Globus pallidus (tissue), 1 donor: ENCODE measurements around the gene CCDC184.
"Not testable (repeated sequence)": the region's sequence is repeated elsewhere in the genome, so short reads cannot be mapped to it uniquely, and the experiment has no call there.

ENCODE experiments used
- DNase-seq: peaks from one replicate; pipeline ENCODE4 v3.0.0-alpha.2; 2015; ENCODE audit warnings: low spot score

The CCDC184 gene

DNA sequence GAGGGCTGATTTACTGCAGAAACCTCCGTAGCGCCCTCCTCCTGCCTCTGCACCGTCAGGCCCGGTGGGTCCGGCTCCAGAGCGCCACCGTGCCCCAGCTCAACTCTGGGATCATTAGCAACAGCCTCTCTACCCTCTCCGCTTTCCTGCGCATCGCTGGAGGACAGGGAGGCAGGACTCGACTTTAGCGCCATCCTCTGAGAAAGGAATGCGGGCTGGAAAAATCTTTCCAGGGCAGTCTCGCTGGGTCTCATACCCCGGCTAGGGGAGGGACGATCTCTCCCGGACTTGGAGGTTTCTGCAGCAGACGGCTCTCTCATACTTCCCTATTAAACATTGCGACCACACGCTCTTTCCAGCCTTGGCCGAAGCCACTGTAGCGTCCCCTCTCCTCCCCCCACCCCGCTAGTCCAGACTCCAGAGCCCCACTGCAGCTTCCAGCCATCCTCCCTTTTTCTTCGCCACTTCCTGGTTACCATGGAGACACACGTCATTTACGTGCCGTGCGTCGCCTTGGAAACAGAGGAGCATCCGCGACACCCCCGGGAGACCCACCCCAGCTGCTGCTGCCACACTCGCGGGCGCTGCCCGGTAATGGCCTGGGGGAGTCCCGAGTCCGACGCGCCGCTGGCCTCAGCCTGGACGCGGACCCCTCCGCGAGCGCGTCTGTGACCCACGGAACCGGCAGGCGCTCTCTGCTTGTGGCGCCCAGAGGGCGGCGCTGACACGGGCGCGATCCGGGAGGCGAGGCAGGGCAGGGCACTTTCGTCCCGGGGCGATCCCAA lies at the start of gene CCDC184:
Gene CCDC184 (plus strand): TSS at position 554 of the 785 bp plus-strand sequence. CDS start 479 bp downstream, outside the sequence.
- peak; percentile 81 for DNase-seq

DNA sequence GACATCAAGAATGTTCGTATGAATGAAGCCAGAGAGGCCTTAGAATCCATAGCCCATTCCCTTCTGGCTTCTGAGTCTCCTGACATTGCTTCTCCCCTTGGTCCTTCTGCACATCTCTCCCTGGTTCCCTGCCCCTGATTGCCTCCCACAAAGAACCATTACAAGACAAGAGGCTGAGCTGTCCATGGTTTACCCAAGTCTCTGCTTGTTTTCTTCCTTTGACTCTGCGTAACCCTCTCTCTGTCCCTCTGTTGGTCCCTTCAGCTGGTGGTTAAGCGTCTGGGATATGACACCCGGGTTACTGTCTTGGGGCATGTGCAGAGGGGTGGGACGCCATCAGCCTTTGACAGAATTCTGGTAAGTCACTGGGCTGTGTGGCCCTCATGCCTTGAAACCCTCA lies 48.4 kb upstream of the CCDC184 start:
- no peak for DNase-seq

DNA sequence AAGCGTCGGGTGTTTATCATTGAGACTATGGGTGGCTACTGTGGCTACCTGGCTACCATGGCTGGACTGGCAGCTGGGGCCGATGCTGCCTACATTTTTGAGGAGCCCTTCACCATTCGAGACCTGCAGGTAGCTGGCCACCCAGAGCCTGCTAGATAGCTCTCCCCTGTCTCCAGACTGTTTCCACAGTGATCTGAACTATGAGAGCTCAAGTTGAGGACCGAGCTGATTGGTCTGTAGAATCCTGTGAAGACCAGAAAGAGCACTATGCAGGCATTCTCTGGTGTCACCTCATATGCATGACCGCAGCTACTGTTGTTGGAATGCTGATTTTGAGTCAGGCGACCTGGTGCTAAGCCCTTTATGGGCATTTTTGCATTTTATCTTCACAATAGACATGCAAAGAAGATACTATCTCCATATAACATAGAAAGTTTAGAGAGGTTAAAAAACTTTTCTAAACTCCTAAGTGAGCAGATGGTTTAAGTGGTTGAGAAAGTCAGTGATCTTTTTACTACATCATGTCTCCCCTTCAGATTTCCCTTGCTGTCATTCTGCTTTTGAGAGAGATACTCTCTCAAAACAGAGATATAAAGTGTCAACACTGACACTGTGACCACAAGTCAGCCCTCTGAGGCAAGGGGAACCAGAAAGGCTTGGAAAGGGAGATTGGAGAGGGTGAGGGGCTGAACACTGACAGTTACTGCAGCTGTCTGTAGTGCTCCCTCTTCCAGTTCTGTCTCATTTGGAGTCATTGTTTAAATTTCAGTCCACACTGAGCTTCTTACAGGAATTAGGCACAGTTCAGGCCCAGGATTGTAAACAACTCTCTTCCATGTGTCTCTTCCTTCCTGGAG lies 40.4 kb upstream of the CCDC184 start:
- no peak for DNase-seq

DNA sequence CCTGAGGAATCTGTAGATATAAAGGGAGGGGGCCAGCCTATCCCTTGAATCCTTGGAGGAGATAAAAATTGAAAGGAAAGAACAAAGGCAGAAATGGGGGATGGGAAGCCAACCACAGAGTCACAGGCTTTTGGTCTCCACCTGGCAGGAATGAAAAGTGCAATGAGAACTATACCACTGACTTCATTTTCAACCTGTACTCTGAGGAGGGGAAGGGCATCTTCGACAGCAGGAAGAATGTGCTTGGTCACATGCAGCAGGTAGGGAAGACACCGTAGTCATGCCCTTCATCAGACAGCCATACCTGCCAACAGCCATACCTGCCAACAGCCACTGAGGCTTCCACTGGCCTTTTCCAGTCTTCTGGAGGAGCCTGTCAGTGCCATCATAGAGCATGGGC lies 39.5 kb upstream of the CCDC184 start:
- no peak for DNase-seq

DNA sequence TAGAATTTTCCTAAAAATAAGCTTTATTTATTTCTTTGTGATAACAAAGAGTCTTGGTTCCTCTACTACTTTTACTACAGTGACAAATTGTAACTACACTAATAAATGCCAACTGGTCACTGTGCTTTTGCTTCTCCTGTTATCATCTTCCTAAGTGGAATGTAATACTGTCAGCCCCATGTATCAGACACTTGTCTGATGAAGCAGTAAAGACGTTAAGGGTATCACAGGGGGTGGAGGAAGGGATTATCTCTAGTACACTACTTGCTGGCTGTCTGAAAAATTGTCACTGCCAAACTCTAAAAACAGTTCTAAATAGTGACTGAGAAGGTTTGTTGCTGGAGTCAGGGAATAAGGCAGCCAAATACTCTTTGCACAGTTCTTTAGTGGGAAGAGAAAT lies 37.5 kb upstream of the CCDC184 start:
- DNase-seq, result no peak

DNA sequence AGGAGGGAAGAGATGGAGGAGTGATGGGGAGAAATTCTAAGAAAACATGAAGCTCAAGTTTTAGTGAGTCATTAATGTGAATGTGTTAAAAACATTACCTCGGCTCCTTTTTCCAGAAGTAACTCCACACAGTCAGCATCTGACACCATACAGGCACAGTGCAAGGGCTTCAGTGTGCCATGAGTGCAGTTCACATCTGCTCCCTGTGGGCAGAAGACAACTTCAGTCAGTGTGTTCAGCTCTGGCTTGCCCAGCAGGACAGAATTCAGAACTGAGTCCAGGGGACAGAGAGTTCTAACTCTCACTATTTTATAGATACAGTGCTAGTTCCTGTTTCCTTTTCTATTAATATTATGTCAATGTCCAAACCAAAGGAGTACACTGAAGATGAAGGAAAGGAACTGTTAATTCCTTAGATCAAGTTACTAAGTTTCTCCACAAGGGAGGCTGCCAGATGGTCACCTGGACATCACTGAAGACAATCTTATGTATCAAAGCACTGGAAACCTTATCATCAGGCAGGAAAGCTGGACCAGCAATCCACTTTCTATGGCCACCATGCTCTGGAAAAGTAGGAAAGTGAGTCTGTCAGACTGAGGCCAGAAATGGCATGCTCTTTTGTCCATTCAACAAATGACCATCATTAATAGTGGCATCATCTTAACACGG lies 32.2 kb upstream of the CCDC184 start:
- no peak for DNase-seq

DNA sequence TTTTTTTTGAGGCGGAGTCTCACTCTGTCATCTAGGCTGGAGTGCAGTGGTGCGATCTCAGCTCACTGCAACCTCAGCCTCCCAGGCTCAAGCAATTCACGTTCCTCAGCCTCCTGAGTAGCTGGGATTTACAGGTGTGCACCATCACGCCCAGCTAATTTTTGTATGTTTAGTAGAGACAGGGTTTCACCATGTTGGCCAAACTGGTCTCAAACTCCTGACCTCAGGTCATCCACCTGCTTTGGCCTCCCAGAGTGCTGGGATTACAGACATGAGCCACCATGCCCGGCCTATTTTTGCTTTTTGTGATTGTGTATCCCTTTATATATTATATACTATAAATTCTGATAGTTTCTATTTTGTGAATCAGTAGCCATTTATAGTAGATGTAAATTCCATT lies 27.7 kb upstream of the CCDC184 start:
- DNase-seq, result not testable (repeated sequence)

DNA sequence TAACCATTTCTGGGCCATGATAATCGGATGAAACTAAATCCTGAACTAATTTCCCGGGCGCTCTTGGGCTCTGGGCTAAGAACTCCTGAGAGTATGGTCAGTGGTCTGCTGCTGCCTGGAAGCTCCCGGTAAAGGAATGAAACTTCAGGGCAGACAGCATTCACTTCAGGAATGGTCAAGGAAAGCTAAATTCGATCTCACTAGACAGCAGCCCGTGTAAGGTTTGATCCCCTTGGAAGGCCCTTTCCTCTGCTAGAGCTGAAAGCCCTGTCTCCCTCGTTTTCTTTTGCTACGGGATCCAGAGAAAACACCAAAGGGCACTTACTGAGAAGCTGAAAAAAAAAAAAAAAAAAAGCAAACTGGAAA lies 26.8 kb upstream of the CCDC184 start:
- no peak for DNase-seq

DNA sequence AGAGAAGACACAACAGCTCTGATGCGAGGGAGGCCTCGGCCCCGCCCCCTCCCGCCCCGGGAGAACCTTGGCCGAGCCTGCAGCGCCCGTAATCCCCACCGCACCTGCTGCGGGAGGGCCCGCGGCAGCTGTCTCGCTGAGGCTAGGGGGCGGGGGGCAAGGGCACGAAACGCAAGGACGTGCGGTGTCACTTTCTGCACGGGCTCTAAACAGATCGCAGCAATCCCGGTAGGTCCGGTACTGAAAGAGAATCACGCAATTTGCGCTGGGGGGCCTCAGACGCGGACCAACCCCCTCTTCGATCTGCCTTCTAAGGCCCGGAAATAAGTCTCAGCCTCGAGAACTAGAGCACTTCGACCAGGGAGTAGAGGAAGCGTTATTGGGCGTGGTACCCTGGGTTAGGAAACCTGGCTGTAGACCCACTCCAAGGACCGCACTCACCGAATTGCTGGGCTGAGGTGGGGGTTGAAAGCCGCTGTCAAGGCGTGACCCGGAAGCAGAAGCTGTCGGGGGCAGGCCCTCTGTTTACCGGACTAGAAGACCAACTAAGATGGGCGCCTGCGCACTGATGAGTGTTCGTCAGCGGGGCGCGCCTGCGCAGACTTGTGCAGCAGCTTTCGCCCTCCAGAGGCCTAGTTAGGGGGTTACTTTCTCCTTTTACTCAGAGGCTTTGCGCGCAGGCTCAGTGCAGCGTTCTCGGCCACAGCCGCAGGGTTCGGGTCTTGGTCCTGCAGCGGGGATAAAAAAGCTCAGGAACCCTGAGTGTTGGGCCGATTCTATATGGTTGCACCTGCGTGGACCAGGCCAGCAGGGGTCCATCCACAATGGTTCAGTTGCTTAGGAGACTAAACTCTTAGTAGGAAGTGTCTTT lies 26.2 kb upstream of the CCDC184 start, which contains the start of gene ASB8:
Gene ASB8 (minus strand): TSS at position 498 of the 871 bp plus-strand sequence. CDS start 4,019 bp downstream, outside the sequence.
- peak; percentile 98 for DNase-seq

DNA sequence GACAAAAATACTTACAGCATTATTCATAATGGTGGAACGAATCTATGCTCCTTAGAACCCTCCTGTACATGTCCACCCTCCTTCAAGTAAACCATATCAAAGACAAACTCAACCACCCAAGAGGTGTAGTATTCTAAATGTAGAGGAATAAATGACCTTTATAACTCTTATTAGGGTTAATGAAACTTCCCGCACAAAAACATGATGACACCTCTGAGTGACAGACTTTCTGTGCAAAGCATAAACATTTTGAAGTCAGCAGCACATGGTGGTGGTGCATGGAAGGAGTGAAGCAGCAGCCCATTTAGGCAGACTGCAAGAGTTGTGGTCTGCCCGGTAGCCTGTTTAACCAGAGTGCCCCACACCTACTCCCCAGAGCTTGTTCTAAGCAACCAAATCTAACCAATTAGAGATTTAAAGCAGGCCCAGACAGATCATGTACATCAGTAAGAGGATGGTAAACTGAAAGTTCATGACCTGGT lies 25.5 kb upstream of the CCDC184 start:
- no peak for DNase-seq

DNA sequence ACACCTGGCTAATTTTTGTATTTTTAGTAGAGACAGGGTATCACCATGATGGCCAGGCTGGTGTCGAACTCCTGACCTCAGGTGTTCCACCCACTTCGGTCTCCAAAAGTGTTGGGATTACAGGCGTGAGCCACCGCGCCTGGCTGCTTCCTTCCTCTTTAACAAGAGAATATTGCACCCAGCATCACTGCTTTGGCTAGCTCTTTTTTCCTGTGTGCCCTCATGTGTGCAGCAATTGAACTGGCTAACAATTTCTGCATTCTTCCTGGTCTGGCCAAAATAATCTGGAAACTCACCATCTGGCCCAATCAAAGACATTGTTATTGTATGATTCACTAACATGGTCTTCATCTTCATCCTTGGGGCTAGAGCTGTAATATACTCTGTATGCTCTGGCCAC lies 23.4 kb upstream of the CCDC184 start:
- DNase-seq, result no peak

DNA sequence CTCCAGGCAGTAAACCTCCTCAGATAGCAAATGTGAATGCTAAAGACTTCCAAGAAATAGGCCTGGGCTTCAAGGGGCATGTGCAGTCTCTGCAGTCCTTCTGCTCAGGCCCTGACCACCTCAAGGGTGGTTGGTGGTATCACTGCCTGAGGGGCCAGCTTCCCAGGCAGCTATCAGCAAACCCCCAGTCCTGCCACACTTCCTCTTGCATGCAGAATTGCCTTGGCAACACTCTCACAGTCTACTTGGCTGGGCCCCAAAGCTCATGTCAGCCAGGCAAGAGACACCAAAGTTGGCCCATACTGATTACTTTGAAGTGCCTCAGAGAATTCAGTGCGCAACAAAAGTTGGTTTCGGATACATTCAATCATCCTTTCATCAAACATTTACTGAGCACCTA lies 22.6 kb upstream of the CCDC184 start:
- peak; percentile 40 for DNase-seq

DNA sequence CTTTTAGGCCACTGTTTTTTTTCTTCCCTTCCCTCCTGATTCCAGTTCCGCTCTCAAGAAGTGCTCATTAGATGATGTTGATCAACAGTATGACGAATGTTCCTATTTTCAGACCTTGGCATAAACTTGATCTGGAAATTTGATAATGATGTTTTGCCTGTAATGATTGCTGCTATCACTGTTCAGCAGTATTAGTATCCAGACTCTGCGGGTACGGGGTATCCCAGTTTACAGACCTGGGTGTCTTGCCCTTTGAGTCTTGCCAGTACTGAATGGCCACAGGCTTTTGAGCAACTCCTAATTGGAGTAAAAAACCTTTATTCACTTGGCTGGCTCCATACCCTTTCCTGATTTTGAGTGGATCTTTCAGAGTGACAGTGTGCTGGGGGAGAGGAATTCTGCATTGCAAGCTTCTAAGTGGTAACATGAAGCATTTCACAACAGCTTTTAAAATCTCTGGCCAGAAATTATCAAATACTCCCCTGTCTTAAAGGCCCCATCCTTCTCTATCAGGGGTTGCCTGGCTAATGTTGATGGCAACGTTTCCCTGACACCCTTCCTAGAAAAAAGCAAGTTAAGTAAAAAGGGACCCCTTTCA lies 20.2 kb upstream of the CCDC184 start:
- no peak for DNase-seq

DNA sequence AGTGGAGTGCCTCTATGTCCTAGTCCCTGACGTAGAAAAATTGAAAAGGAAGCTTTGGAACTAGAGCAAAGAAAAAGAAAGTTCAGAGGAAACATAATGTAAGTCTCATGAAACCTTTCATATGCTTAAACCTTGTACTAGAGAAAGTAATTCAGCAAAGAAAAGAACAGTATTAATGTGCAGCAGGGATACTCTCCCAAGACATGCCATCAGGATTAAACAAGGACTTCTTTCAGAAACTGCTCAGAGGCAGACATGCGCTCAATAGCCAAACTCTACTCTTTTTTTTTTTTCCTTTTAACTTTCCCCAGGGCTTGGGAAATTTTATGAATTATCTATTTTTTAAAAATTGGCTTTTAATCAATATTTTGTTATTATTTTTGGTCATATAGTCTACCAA lies 19.0 kb upstream of the CCDC184 start:
- DNase-seq, result peak; percentile 47

DNA sequence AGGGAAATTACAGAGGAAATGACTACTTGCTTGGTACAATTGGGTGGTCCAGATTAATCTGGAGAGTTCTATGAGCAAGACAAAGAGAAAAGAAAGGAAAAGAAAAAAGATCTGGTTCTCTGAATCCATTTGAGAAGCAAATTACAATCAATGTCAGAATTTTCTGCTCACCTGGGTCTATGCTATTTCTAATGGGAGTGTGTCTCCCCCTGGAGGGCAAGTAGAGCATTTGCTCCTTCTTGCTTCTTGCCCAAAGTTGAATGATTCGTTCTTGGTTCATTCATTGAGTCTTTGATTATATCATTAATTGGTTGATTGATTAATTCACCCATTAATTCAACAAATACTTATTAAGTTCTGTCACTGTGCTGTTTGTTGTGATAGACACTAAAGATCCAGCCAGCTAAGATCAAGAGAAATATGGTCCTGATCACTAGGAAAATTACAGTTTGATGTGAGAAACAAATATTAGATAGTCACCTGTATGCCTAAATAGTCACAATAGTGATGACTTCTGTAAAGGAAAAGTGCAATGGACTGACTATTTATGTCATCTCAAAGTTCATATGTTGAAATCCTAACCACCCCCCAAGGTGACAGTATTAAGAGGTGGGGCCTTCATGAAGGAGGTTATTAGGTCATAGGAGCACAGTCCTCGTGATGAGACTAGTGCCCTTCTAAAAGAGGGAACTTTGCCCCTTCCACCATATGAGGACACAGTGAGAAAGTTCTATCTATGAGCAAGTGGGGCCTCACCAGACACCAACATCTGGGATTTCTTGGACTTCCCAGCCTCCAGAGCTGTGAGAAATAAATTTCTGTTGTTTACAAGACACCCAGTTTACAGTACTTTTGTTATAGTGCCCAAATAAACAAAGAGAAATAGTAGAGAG lies 18.1 kb upstream of the CCDC184 start:
- DNase-seq, result peak; percentile 59

DNA sequence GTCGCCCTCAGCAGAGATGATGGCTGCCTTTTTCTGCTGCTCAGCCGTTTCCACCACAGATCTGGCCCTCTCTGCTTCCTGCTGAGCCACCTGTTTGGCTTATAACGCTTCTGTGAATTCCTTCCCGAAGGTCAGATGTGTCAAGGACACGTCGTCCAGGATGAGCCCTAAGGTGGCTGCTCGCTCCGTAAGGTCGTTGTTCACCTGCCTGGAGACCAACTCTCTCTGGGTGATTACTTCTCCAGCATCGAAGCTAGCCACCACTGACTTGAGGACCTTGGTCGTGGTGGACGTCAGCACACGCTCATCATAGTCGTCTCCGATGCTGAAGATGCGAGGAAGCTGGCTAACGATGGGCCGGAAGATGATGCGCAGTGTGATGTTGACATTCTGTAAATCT lies 14.4 kb upstream of the CCDC184 start:
- no peak for DNase-seq

DNA sequence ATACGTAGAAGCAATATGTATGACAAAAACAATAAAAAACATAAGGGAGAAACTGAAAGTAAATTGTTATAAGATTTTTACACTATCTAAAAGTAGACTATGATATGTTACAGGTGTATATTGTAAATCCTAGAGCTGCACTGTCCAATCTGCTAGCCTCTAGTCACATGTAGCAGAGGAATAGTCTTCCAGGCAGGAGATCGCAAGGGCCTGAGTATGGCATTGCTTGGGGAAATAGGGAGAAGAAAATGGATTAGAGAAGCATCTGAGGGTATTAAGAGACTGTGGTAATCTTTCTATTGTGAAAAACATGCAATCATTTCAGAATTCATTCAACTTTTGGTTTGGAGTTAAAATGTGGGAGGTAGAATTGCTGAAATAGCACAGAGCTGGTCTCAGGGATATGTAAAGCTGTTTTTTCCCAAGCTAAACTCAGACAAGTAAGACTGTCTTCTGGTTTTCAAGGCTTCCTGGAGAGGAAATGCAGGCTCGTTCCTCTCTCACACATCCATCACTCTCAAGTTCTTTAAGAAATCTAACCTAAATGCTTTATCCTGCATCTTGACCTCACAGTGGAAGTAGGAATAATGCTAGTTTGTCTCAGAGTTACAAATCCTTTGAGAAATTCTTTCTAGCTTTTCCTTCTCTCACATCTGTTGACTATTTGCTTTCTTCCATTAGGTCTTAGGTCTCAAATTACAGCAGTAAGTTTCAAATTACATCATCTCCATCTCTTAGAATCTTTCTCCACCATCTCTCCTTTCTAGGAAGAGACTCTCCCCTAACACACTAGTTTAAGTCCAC lies 7.6 kb upstream of the CCDC184 start:
- DNase-seq, result no peak

DNA sequence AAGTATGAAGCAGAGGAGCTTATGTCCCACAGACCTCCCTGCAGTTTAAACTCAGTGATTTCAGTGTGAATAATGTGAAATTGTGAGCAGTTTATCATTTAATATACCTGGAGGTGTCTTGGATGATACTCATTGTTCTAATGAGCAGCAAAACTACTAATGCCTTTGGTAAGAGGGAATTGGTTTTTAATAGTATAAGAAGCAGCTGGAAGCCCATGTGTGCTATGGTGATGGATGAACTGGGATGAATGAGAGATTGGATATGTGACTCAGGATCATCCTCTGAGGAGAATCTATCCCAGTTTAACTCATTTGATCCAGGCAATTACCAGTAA lies 7.1 kb upstream of the CCDC184 start:
- DNase-seq, result no peak

DNA sequence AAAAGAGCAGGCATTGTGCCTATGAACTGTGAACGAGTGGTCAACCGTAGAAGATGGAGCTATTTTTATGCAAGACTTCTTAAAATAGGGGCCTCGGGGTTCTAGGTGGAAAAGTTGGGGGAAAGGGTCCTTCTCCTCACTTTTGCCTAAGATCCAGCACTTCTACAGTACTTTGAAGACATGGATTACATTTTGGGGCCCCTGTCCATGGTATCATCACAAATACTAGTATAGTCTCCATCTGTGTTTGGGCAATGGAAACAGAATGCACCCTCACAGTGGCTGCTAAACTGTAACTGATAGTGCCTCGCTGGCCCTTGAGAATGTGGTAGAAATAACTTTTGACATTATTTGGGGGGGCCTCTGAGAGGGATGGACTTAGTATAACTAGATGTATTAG lies 5.5 kb upstream of the CCDC184 start:
- DNase-seq, result no peak
